SU-DHL-6 (cell line): ENCODE measurements around the gene TTC39C.

ENCODE experiments used
- EZH2phosphoT487 ChIP-seq: fragments of 200-600 bp; sonication (generic), shearing (Covaris generic); conservative IDR thresholded peaks from 2 replicates; pipeline ENCODE4 v1.6.1; 2018; ENCODE audit warnings: mild to moderate bottlenecking, antibody characterized with exemption, low read length, moderate library complexity, mixed read lengths
- TF ChIP-seq, protein P1 (sequence below): fragments of 200-600 bp; sonication (generic); IDR thresholded peaks from one replicate; pipeline ENCODE4 v1.5.1; 2017; ENCODE audit warnings: antibody characterized with exemption, mild to moderate bottlenecking, low read length, moderate library complexity; ENCODE audit not compliant: insufficient read depth, poor library complexity, severe bottlenecking

- TF ChIP-seq, protein P1, sequence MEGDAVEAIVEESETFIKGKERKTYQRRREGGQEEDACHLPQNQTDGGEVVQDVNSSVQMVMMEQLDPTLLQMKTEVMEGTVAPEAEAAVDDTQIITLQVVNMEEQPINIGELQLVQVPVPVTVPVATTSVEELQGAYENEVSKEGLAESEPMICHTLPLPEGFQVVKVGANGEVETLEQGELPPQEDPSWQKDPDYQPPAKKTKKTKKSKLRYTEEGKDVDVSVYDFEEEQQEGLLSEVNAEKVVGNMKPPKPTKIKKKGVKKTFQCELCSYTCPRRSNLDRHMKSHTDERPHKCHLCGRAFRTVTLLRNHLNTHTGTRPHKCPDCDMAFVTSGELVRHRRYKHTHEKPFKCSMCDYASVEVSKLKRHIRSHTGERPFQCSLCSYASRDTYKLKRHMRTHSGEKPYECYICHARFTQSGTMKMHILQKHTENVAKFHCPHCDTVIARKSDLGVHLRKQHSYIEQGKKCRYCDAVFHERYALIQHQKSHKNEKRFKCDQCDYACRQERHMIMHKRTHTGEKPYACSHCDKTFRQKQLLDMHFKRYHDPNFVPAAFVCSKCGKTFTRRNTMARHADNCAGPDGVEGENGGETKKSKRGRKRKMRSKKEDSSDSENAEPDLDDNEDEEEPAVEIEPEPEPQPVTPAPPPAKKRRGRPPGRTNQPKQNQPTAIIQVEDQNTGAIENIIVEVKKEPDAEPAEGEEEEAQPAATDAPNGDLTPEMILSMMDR: no peak
- TF ChIP-seq EZH2phosphoT487: no peak
Measured at GRCh38 chr18:24003903-24004640, 10.5 kb upstream of the TTC39C start.
